Pulmonary artery endothelial cell (primary cell): ENCODE results near the gene CPEB2. TPM values are rescaled to one million over a fixed set of nuclear protein-coding genes. Genes with fewer than 3 reads are reported as not detected.

ENCODE experiments used
- DNase-seq: peaks from one replicate; pipeline ENCODE4 v3.0.0-alpha.2; 2011; ENCODE audit warnings: low read depth, low spot score
- total RNA-seq: library from RNA; depleted of rRNA; stranded (reverse); fragments of >200 nt; gene quantifications from 2 replicates; pipeline ENCODE4 v1.2.3, GENCODE V29; 2014

Gene CPEB2
- total RNA-seq, 1 donor from 2014 or later: 5.4 TPM

DNA sequence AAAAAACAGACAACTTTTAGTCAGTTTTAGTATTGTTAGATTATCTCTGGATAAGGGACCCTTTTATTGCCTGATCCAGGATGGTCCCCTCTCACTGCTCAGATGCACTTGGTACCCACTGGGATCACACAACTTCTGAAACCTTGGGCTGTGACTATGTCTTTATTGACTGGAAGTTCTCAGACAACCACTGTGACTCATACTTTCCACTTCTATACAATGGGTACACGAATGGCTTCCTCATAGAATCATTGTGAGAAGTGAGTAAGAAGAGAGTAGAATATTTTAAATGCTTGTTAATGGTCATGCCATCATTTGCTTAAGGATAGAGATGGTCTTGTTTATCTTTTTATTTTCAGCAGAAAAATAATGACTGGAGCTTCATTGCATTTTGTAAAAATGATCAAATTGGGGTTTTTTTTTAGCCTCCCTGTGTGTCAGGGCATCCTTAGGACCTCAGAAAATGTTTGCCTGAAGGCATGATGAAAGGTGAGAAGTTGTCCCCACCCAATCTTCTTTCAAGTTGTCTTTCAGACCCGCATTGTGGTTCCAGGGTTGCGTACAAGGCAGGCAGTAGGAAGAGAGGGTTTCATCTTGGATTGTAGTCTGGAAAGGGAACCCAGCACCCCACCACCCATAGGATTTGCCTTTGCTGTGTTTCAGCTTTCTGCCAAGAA is 115.1 kb downstream of the CPEB2 start:
- DNase-seq: no peak

DNA sequence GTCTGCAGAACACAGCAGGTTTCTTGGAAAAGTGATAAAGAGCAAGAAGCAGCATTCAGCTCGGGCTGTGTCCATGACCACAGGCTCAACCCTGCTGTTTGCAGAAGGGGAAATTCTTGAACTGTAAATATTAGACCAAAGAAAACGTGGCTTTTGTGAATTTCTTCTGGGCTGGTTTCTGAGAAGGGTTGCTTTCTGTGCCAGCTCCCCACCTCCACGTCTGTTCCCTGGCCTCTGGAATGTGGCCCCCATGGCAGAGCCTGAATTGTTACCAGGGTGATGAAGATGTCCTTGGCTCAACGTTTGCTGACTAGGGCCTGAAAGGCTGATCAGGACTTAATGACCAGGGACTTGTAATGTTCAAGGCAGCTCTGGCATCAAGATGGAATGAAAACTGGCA is 116.0 kb downstream of the CPEB2 start:
- DNase-seq: no peak
